MM.1S (cell line): ENCODE results near the gene CD6.

Experiments used
- EZH2 ChIP-seq: fragments of 300-600 bp; sonication (generic); optimal IDR thresholded peaks from 2 replicates; pipeline ENCODE3; 2017; ENCODE audit warnings: low read depth, mild to moderate bottlenecking, antibody characterized with exemption, low read length, mixed read lengths
- EZH2phosphoT487 ChIP-seq: fragments of 300-600 bp; sonication (generic); IDR thresholded peaks from 2 replicates; pipeline ENCODE4 v1.6.1; 2018; ENCODE audit warnings: antibody characterized with exemption, low read length
- TF ChIP-seq, protein P1 (sequence below): fragments of 300-600 bp; sonication (generic); IDR thresholded peaks from 2 replicates; pipeline ENCODE4 v1.5.1; 2016; ENCODE audit warnings: antibody characterized with exemption, low read length, mixed read lengths

DNA sequence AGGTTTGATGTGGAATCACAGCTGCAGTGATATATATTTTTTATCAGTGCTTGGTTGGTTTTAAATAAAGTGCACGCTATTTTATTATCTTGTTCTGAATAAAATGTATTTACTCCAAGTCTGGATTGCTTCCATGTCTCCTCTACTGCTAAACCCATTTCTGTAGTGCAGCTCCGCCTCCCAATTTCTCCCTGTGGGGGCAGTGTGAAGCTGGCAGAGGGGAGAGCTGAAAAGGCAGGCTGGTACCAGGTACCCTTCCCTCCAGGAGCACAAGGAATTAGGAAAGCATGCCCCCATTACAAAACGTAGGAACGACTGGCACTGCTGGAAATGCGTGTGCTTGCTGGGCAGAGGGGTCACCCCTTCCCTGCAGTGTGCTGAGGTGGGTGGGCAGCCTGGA is 48.2 kb upstream of the CD6 start:
- TF ChIP-seq EZH2, result no peak
- no peak for TF ChIP-seq EZH2phosphoT487
- TF ChIP-seq, protein P1, sequence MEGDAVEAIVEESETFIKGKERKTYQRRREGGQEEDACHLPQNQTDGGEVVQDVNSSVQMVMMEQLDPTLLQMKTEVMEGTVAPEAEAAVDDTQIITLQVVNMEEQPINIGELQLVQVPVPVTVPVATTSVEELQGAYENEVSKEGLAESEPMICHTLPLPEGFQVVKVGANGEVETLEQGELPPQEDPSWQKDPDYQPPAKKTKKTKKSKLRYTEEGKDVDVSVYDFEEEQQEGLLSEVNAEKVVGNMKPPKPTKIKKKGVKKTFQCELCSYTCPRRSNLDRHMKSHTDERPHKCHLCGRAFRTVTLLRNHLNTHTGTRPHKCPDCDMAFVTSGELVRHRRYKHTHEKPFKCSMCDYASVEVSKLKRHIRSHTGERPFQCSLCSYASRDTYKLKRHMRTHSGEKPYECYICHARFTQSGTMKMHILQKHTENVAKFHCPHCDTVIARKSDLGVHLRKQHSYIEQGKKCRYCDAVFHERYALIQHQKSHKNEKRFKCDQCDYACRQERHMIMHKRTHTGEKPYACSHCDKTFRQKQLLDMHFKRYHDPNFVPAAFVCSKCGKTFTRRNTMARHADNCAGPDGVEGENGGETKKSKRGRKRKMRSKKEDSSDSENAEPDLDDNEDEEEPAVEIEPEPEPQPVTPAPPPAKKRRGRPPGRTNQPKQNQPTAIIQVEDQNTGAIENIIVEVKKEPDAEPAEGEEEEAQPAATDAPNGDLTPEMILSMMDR, result no peak
